Measurements from ENCODE around the gene RAB6B. TPM values are rescaled to one million over a fixed set of nuclear protein-coding genes. Genes with fewer than 3 reads are reported as not detected.

Gene RAB6B
- total RNA-seq, 2 experiments from 2014 or later, result 3.3 to 4.5 TPM

- Mint-ChIP-seq H3K27ac (no peak overlapping the region), H3K9me3 (no peaks in the 10 kb centered on the region), H3K36me3 (ENCODE audit: low read depth) (no peaks in the 10 kb centered on the region), H3K4me1 (peaks cover 11% of the 10 kb centered on the region), H3K4me3 (no peak overlapping the region), H3K27me3 (peaks cover 4% of the 10 kb centered on the region)
- POLR2A ChIA-PET, result no interaction called here
- CTCF ChIA-PET, result no interaction called here
- DNase-seq, result no peak
These were observed 8.4 kb downstream of the RAB6B start for GRCh38 chr3:133887074-133887802.

DNA sequence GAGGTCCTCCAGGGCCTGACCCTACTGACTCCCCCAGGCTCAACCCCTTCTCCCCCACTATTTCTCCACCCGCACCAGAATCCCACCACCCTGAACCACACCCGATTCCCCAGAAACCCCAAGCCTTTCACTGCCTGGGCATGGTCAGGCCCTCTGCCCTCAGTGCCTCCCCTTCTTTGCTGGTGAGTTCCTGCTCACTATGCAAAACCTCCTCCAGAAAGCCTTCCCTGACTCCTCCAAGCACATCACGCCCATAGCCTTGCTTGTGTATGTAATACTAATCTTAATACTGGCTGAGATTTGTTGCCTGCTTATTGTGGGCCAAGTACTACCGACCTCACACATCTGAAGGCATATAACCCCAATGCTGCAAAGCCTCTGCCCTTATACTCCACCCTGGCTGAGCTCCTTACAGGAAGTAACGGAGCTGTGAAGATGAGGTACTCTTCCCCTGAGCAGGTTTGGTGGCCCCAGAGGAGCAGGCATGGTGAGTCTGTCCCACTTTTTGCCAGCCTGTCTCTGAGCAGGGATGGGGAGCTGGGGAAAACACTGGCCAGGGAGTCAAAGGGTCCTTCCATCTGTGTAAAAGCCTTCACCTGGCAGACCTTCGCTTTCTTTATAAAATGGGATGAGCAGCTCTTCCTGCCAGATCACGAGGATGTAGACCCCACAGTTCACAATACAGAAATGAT is 9.5 kb downstream of the RAB6B start:
- H3K27me3 Mint-ChIP-seq, result peaks cover 4% of the 10 kb centered on the region
- H3K4me1 Mint-ChIP-seq, result peaks cover 21% of the 10 kb centered on the region
- no peak overlapping the region for H3K27ac Mint-ChIP-seq
- ChIA-PET CTCF (no interaction called here), POLR2A (no interaction called here)
- no peaks in the 10 kb centered on the region for H3K36me3 Mint-ChIP-seq (ENCODE audit: low read depth)
- DNase-seq, result no peak
- no peaks in the 10 kb centered on the region for H3K9me3 Mint-ChIP-seq
- H3K4me3 Mint-ChIP-seq, result no peak overlapping the region

GRCh38 chr3:133884887-133885711 is 10.6 kb downstream of the RAB6B start:
- POLR2A ChIA-PET, result no interaction called here
- Mint-ChIP-seq H3K27ac (no peak overlapping the region), H3K4me1 (peaks cover 30% of the 10 kb centered on the region), H3K4me3 (no peak overlapping the region), H3K27me3 (no peaks in the 10 kb centered on the region), H3K9me3 (no peaks in the 10 kb centered on the region), H3K36me3 (ENCODE audit: low read depth) (no peaks in the 10 kb centered on the region)
- no peak for DNase-seq
- CTCF ChIA-PET, result no interaction called here

- POLR2A ChIA-PET, result no interaction called here
- no peak for DNase-seq
- peaks cover 34% of the 10 kb centered on the region for H3K4me1 Mint-ChIP-seq
- no peaks in the 10 kb centered on the region for H3K27me3 Mint-ChIP-seq
- CTCF ChIA-PET, result no interaction called here
- H3K27ac Mint-ChIP-seq, result no peak overlapping the region
- H3K36me3 Mint-ChIP-seq (ENCODE audit: low read depth), result no peaks in the 10 kb centered on the region
- no peak overlapping the region for H3K4me3 Mint-ChIP-seq
- H3K9me3 Mint-ChIP-seq, result no peaks in the 10 kb centered on the region
These were observed 11.4 kb downstream of the RAB6B start for GRCh38 chr3:133884054-133884886.

GRCh38 chr3:133883641-133884040 is 12.0 kb downstream of the RAB6B start:
- Mint-ChIP-seq H3K27me3 (no peaks in the 10 kb centered on the region), H3K4me3 (no peak overlapping the region), H3K27ac (no peak overlapping the region), H3K36me3 (ENCODE audit: low read depth) (no peaks in the 10 kb centered on the region), H3K9me3 (peaks cover under 1% of the 10 kb centered on the region), H3K4me1 (peaks cover 34% of the 10 kb centered on the region)
- no peak for DNase-seq
- ChIA-PET POLR2A (no interaction called here), CTCF (no interaction called here)

DNA sequence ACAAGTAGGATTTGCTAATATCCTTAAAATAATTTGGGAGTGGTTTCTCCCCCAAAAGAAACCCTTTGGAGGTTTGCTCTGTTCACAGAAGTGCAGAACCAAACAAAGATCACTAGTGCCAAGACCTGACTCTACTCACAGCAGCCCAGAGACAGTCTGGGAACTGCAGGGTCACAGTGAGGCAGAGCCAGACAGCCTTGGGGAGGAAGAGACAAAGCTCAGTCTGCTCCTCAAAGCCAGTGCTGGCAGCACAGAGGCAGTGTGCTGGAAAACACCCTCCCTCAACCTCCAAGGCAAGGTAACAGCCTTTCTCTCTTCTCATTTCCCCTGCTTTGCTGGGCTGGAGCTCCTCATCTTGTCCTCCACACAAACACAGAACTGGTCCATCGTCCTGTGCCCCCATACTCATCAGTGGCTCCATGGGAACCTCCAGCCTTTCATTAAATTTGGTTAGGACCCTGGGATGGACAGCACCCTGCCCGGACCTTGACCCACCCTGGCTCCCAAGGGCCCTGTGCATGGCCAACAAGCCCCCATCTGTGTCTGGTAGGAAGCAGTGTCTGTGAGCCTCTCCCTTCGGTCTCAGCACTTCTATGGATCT is 12.6 kb downstream of the RAB6B start:
- ChIA-PET POLR2A (no interaction called here), CTCF (no interaction called here)
- peaks cover under 1% of the 10 kb centered on the region for H3K27me3 Mint-ChIP-seq
- no peak overlapping the region for H3K27ac Mint-ChIP-seq
- peaks cover 34% of the 10 kb centered on the region for H3K4me1 Mint-ChIP-seq
- peaks cover 5% of the 10 kb centered on the region for H3K9me3 Mint-ChIP-seq
- H3K36me3 Mint-ChIP-seq (ENCODE audit: low read depth), result no peaks in the 10 kb centered on the region
- H3K4me3 Mint-ChIP-seq, result no peak overlapping the region
- no peak for DNase-seq

- Mint-ChIP-seq H3K27ac (peak overlapping the region; percentile 55), H3K36me3 (ENCODE audit: low read depth) (no peaks in the 10 kb centered on the region), H3K4me3 (no peak overlapping the region), H3K4me1 (peaks cover 34% of the 10 kb centered on the region), H3K27me3 (peaks cover 4% of the 10 kb centered on the region), H3K9me3 (peaks cover 5% of the 10 kb centered on the region)
- POLR2A ChIA-PET, result no interaction called here
- peak; percentile 32 for DNase-seq
- CTCF ChIA-PET, result no interaction called here
These were observed 13.5 kb downstream of the RAB6B start for GRCh38 chr3:133881939-133882825.

GRCh38 chr3:133881492-133881891 is 14.2 kb downstream of the RAB6B start:
- Mint-ChIP-seq H3K27ac (peak overlapping the region; percentile 55), H3K36me3 (ENCODE audit: low read depth) (no peaks in the 10 kb centered on the region), H3K4me1 (peaks cover 34% of the 10 kb centered on the region), H3K27me3 (peaks cover 10% of the 10 kb centered on the region), H3K9me3 (peaks cover 5% of the 10 kb centered on the region), H3K4me3 (no peak overlapping the region)
- ChIA-PET CTCF (no interaction called here), POLR2A (no interaction called here)
- DNase-seq, result no peak

DNA sequence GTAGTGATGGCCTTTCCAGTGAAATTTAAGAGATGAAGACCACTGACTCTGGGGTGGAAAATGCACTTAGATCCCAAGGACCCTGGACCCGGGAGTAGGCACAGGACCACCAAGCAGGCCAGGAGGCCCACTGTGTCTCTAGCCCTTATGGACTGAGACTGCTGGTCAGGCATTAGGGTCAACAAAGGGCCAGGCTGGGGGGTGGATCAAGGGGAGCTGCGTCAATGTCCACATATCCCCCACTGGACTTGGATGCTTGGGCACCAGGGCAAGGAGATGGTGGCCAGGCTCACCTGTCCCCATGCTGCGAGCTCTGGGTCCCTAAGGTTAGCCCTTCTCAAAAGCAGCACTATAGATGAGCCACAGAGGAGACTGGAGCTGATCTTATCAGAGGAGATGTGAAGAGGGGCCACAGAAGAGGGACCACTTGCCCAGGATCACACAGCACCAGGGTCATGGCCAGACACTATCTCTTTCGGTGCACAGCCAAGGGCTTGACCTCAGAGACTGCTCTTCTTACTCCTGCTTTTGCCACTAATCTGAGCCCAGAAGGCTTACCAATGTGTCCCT is 14.7 kb downstream of the RAB6B start:
- Mint-ChIP-seq H3K4me1 (peaks cover 34% of the 10 kb centered on the region), H3K27ac (peak overlapping the region; percentile 55), H3K9me3 (peaks cover 5% of the 10 kb centered on the region), H3K4me3 (no peak overlapping the region), H3K27me3 (peaks cover 15% of the 10 kb centered on the region), H3K36me3 (ENCODE audit: low read depth) (no peaks in the 10 kb centered on the region)
- ChIA-PET POLR2A (no interaction called here), CTCF (no interaction called here)
- no peak for DNase-seq

- peak; percentile 34 for DNase-seq
- Mint-ChIP-seq H3K27ac (peak overlapping the region; percentile 55), H3K27me3 (peaks cover 16% of the 10 kb centered on the region), H3K9me3 (peaks cover 5% of the 10 kb centered on the region), H3K4me3 (no peak overlapping the region), H3K36me3 (ENCODE audit: low read depth) (no peaks in the 10 kb centered on the region), H3K4me1 (peaks cover 34% of the 10 kb centered on the region)
- ChIA-PET POLR2A (no interaction called here), CTCF (no interaction called here)
These were observed 15.4 kb downstream of the RAB6B start for GRCh38 chr3:133880287-133880686.

DNA sequence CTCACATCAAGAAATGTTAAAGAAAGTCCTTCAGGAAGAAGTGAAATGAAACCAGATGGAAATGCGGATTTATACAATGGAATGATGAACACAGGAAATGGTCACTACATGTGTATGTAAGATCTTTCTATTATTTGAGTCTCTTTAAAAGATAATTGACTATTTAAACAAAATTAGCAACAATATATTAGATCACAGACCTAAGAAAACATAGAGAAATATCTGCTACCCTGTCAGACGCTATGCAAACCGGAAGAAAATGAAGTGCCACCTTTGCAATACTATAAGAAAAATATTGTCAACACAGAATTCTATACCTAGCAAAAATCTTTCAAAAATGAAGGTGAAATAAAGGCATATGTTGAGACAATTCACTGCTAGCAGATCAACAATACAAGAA is 17.2 kb downstream of the RAB6B start:
- Mint-ChIP-seq H3K4me1 (peaks cover 39% of the 10 kb centered on the region), H3K4me3 (no peak overlapping the region), H3K27ac (no peak overlapping the region), H3K36me3 (ENCODE audit: low read depth) (no peaks in the 10 kb centered on the region), H3K27me3 (peaks cover 21% of the 10 kb centered on the region), H3K9me3 (peaks cover 5% of the 10 kb centered on the region)
- no peak for DNase-seq
- CTCF ChIA-PET, result no interaction called here
- POLR2A ChIA-PET, result no interaction called here

DNA sequence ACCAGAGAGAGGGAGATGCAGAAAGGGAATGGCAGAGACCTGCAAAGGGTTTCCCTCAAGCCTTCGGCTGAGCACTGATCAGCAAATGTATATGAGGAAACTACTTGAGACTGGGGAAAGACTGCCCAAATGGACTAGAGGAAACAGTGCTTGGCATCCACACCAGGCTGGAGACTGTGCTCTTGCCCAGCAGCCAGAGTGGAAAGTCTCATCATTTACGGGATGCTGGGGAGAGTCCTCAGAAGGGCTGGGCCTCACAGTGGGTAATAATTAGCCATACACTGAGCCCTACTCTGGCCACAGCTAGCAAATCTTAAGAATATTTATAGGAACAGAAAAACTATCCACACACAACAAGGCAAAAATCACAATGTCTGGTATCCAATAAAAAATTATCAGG is 18.5 kb downstream of the RAB6B start:
- peaks cover 28% of the 10 kb centered on the region for H3K4me1 Mint-ChIP-seq
- DNase-seq, result no peak
- H3K4me3 Mint-ChIP-seq, result no peak overlapping the region
- H3K9me3 Mint-ChIP-seq, result peaks cover 5% of the 10 kb centered on the region
- CTCF ChIA-PET, result no interaction called here
- POLR2A ChIA-PET, result no interaction called here
- no peak overlapping the region for H3K27ac Mint-ChIP-seq
- H3K27me3 Mint-ChIP-seq, result peaks cover 21% of the 10 kb centered on the region
- no peaks in the 10 kb centered on the region for H3K36me3 Mint-ChIP-seq (ENCODE audit: low read depth)

All from activated CD4-positive, alpha-beta memory T cell treated with anti-CD3 and anti-CD28 coated beads, Interleukin-2, amount 10 ng/mL, durations not matched to agents 7 days and 5 days (primary cell).